Lung (tissue), 12 donors: Measurements from ENCODE around the gene TGFBR3. TPM values are rescaled to one million over a fixed set of nuclear protein-coding genes. Genes with fewer than 3 reads are reported as not detected.
A peak's percentile ranks its signal among the peaks of the same experiment; 100 is the strongest.

Source experiments
- ATAC-seq: fragments of 200-7000 bp; cut with Tn5 transposase; one replicate; pipeline ENCODE4 v1.9.1; 2020; ENCODE audit warnings: moderate number of reproducible peaks; ENCODE audit not compliant: insufficient read depth, low FRiP score
- DNase-seq, 3 donors: peaks; one replicate each; pipeline ENCODE4 v3.0.0-alpha.2; 2013 to 2017
- H3K27ac ChIP-seq, 2 donors: one replicate each; pipeline ENCODE4 v1.5.1; 2013; ENCODE audit warnings: mild to moderate bottlenecking in 2 of 2, moderate library complexity in 2 of 2, control low read depth in 1 of 2, inconsistent platforms in 1 of 2, low read depth in 1 of 2, low read length in 1 of 2
- H3K27me3 ChIP-seq, 3 donors: one replicate each; pipeline ENCODE4 v1.5.1; 2013; ENCODE audit warnings: low read length in 2 of 3; ENCODE audit not compliant: control insufficient read depth in 3 of 3, insufficient read depth in 3 of 3
- H3K36me3 ChIP-seq, 4 donors: one replicate each; pipeline ENCODE4 v1.5.1; 2013; ENCODE audit warnings: low read length in 4 of 4, mild to moderate bottlenecking in 1 of 4, moderate library complexity in 1 of 4; ENCODE audit not compliant: control insufficient read depth in 4 of 4, insufficient read depth in 4 of 4
- H3K4me1 ChIP-seq, 5 donors: one replicate each; pipeline ENCODE4 v1.5.1; 2013; ENCODE audit warnings: low read length in 5 of 5, mild to moderate bottlenecking in 2 of 5, moderate library complexity in 1 of 5; ENCODE audit not compliant: control insufficient read depth in 5 of 5, insufficient read depth in 5 of 5
- H3K4me3 ChIP-seq: one replicate; pipeline ENCODE4 v1.5.1; 2013; ENCODE audit warnings: mild to moderate bottlenecking, control low read depth, moderate library complexity
- H3K9ac ChIP-seq, 2 donors: one replicate each; pipeline ENCODE4 v1.5.1; 2013; ENCODE audit warnings: low read length in 2 of 2, control low read depth in 1 of 2; ENCODE audit not compliant: insufficient read depth in 1 of 2
- H3K9me3 ChIP-seq, 4 donors: one replicate each; pipeline ENCODE4 v1.5.1; 2013; ENCODE audit warnings: low read length in 3 of 4, mild to moderate bottlenecking in 1 of 4, moderate library complexity in 1 of 4; ENCODE audit not compliant: control insufficient read depth in 4 of 4, insufficient read depth in 3 of 4
- WGBS, 2 donors: extraction: QIAGEN DNeasy Blood & Tissue Kit; methylation state at CpG; one replicate each; pipeline ENCODE4 v1.1.7; 2013; 5-methylcytosine and 5-hydroxymethylcytosine counted together
- polyA plus RNA-seq, 2 donors: library from polyadenylated mRNA; stranded (reverse); fragments of 200-250 nt; gene quantifications; one replicate each; pipeline ENCODE4 v1.2.1, GENCODE V29; 2013
- total RNA-seq, 2 donors: library from RNA; depleted of rRNA in 1 of 2; stranded (reverse); fragments of >200 nt in 1 of 2; gene quantifications; one replicate each; pipeline ENCODE4 v1.2.1, GENCODE V29; 2014 to 2021
- TF ChIP-seq, protein P1 (sequence below): IDR thresholded peaks from 2 replicates; pipeline ENCODE4 v1.5.1; 2012; ENCODE audit warnings: mild to moderate bottlenecking; ENCODE audit errors: control extremely low read depth, extremely low read depth
- donor health status: control.
- donor health status: control.
- donor health status: Bipolar disorder and iron deficiency.
- donor health status: healthy.
- donor health status: DM: yes; HTN: yes; CAD: no.

Gene TGFBR3
- total and polyA plus RNA-seq, 4 donors, result 13.1 to 99.6 (median 26.5) TPM

- TF ChIP-seq, protein P1, sequence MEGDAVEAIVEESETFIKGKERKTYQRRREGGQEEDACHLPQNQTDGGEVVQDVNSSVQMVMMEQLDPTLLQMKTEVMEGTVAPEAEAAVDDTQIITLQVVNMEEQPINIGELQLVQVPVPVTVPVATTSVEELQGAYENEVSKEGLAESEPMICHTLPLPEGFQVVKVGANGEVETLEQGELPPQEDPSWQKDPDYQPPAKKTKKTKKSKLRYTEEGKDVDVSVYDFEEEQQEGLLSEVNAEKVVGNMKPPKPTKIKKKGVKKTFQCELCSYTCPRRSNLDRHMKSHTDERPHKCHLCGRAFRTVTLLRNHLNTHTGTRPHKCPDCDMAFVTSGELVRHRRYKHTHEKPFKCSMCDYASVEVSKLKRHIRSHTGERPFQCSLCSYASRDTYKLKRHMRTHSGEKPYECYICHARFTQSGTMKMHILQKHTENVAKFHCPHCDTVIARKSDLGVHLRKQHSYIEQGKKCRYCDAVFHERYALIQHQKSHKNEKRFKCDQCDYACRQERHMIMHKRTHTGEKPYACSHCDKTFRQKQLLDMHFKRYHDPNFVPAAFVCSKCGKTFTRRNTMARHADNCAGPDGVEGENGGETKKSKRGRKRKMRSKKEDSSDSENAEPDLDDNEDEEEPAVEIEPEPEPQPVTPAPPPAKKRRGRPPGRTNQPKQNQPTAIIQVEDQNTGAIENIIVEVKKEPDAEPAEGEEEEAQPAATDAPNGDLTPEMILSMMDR, result no peak
- 60 to 68% methylated on average over 13 of the region's 13 CpGs for WGBS, 2 donors
- Histone ChIP-seq H3K27ac (peak overlapping the region; percentile 78 to 95), H3K9ac (peak overlapping the region in 1 of 2 donors; percentile 33), H3K36me3 (peaks cover 0 to 18% (median 6%) of the 10 kb centered on the region in 4 donors), H3K4me3 (no peak overlapping the region), H3K9me3 (peaks cover 0 to 2% (median 0%) of the 10 kb centered on the region in 4 donors), H3K27me3 (no peaks in the 10 kb centered on the region), H3K4me1 (peaks cover under 1 to 22% (median 17%) of the 10 kb centered on the region in 5 donors)
- ATAC-seq, result peak; percentile 30
- DNase-seq, result peak; percentile 73 to 90 (median 87)
Measured at GRCh38 chr1:91736715-91737615, 149.0 kb downstream of the TGFBR3 start.

- H3K9ac ChIP-seq, result peak overlapping the region in 1 of 2 donors; percentile 3
- H3K4me1 ChIP-seq, result peaks cover 7 to 24% (median 21%) of the 10 kb centered on the region in 5 donors
- ATAC-seq, result no peak
Measured at GRCh38 chr1:91736146-91736714, 149.7 kb downstream of the TGFBR3 start.

GRCh38 chr1:91735266-91735845 is 150.6 kb downstream of the TGFBR3 start:
- Histone ChIP-seq H3K4me3 (no peak overlapping the region), H3K27ac (no peak overlapping the region), H3K9me3 (peaks cover 0 to 2% (median 0%) of the 10 kb centered on the region in 4 donors), H3K27me3 (no peaks in the 10 kb centered on the region), H3K9ac (no peak overlapping the region), H3K36me3 (peaks cover 0 to 18% (median 8%) of the 10 kb centered on the region in 4 donors), H3K4me1 (peaks cover 10 to 33% (median 23%) of the 10 kb centered on the region in 5 donors)
- DNase-seq (peak in 1 of 3 donors; percentile 14), ATAC-seq (no peak)
- WGBS, 2 donors, result 76 to 87% methylated on average over 4 of the region's 4 CpGs
- TF ChIP-seq, protein P1, result no peak

More at GRCh38 chr1:91736146-91736714, 149.7 kb downstream of the TGFBR3 start:
- H3K4me3 ChIP-seq, result no peak overlapping the region
- WGBS, 2 donors, result 68 to 79% methylated on average over 8 of the region's 8 CpGs
- H3K27me3 ChIP-seq, result no peaks in the 10 kb centered on the region
- DNase-seq, result no peak
- peaks cover 0 to 2% (median 0%) of the 10 kb centered on the region in 4 donors for H3K9me3 ChIP-seq
- peak overlapping the region; percentile 78 to 95 for H3K27ac ChIP-seq
- TF ChIP-seq, protein P1, result no peak
- peaks cover 0 to 18% (median 8%) of the 10 kb centered on the region in 4 donors for H3K36me3 ChIP-seq
